Panc1 (cell line): ENCODE results near the gene BCCIP.

Experiments used
- POLR2AphosphoS5 ChIP-seq: IDR thresholded peaks from 2 replicates; pipeline ENCODE4 v1.6.1; 2012; ENCODE audit warnings: mild to moderate bottlenecking, low read depth, low read length, moderate library complexity
- SIN3A ChIP-seq: IDR thresholded peaks from 2 replicates; pipeline ENCODE4 v1.6.1; 2012; ENCODE audit warnings: low read depth, mild to moderate bottlenecking, low read length, moderate library complexity, borderline replicate concordance; ENCODE audit not compliant: insufficient read depth
- TF ChIP-seq, protein P1 (sequence below): fragments of 450-650 bp; IDR thresholded peaks from 2 replicates; pipeline ENCODE4 v1.5.1; 2017; ENCODE audit warnings: mild to moderate bottlenecking
- TF ChIP-seq, protein P2 (sequence below), 2 experiments: IDR thresholded peaks; 2 replicates each; pipeline ENCODE4 v1.6.1; 2011 to 2012; ENCODE audit warnings: low read depth in 2 of 2, control low read depth in 1 of 2, low read length in 1 of 2, mild to moderate bottlenecking in 1 of 2, moderate library complexity in 1 of 2; ENCODE audit not compliant: insufficient read depth in 1 of 2

DNA sequence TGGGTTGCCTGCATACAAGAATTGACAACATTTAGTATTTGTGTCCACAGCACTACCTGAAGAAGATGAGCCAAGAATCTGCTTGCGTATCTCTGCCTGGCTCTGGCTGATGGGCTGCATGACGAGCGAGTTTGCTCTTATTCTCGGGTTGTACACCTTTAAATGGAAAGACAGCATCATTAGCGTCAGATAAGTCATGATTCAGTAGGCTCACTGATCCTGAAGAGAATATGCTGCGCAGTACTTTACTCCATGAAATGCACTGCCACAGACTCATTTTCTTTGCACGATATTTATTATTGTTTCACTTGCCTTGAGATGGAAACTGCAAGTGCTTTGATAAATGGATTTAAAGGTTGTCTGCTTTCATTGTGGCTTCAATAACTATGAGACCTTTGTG is 29.1 kb downstream of the BCCIP start:
- TF ChIP-seq, protein P1, sequence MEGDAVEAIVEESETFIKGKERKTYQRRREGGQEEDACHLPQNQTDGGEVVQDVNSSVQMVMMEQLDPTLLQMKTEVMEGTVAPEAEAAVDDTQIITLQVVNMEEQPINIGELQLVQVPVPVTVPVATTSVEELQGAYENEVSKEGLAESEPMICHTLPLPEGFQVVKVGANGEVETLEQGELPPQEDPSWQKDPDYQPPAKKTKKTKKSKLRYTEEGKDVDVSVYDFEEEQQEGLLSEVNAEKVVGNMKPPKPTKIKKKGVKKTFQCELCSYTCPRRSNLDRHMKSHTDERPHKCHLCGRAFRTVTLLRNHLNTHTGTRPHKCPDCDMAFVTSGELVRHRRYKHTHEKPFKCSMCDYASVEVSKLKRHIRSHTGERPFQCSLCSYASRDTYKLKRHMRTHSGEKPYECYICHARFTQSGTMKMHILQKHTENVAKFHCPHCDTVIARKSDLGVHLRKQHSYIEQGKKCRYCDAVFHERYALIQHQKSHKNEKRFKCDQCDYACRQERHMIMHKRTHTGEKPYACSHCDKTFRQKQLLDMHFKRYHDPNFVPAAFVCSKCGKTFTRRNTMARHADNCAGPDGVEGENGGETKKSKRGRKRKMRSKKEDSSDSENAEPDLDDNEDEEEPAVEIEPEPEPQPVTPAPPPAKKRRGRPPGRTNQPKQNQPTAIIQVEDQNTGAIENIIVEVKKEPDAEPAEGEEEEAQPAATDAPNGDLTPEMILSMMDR: no peak
- TF ChIP-seq POLR2AphosphoS5: no peak
- no peak for TF ChIP-seq SIN3A
- TF ChIP-seq, protein P2, sequence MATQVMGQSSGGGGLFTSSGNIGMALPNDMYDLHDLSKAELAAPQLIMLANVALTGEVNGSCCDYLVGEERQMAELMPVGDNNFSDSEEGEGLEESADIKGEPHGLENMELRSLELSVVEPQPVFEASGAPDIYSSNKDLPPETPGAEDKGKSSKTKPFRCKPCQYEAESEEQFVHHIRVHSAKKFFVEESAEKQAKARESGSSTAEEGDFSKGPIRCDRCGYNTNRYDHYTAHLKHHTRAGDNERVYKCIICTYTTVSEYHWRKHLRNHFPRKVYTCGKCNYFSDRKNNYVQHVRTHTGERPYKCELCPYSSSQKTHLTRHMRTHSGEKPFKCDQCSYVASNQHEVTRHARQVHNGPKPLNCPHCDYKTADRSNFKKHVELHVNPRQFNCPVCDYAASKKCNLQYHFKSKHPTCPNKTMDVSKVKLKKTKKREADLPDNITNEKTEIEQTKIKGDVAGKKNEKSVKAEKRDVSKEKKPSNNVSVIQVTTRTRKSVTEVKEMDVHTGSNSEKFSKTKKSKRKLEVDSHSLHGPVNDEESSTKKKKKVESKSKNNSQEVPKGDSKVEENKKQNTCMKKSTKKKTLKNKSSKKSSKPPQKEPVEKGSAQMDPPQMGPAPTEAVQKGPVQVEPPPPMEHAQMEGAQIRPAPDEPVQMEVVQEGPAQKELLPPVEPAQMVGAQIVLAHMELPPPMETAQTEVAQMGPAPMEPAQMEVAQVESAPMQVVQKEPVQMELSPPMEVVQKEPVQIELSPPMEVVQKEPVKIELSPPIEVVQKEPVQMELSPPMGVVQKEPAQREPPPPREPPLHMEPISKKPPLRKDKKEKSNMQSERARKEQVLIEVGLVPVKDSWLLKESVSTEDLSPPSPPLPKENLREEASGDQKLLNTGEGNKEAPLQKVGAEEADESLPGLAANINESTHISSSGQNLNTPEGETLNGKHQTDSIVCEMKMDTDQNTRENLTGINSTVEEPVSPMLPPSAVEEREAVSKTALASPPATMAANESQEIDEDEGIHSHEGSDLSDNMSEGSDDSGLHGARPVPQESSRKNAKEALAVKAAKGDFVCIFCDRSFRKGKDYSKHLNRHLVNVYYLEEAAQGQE (IDR thresholded peaks at IDR 0.05; ENCODE audit: insufficient read depth in 1 of 2, low read depth in 2 of 2, low read length in 1 of 2): no peak
